Mesenteric fat pad (tissue), 1 donor: ENCODE results near the gene NEUROD2. TPM values are rescaled to one million over a fixed set of nuclear protein-coding genes. Genes with fewer than 3 reads are reported as not detected.

Experiments used
- DNase-seq: peaks from one replicate; pipeline ENCODE4 v3.0.0-alpha.2; 2020; ENCODE audit warnings: low spot score
- long read RNA-seq: library from polyadenylated mRNA; unstranded; transcript quantifications from one replicate; pipeline ENCODE4 v2.0.0, GENCODE V29; 2020
- total RNA-seq: library from RNA; stranded (reverse); fragmentation: NEBNext Ultra II Directional; extraction: Animal tissue kit (Norgen Biotek cat#: 25700); gene quantifications from one replicate; pipeline ENCODE4 v1.2.1, GENCODE V29; 2021
- donor health status: DM: yes; HTN: yes; CAD: no.

Gene NEUROD2
- not detected for total RNA-seq
- long read RNA-seq = 0 reads

DNA sequence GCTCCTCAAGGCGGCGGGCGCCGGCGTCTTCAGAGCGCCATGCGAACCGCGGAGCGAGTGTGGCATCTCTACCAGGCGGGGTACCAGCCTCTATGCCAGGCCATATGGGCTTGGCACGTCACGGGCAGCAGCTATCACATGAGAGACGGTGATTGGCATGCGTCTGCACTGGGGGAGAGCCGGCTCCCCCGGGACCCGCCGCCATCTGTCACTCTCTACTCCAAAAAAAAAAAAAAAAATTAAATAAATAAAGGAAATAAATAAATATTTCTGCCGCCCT lies at the start of gene NEUROD2:
Gene NEUROD2 (minus strand): TSS at position 70 of the 280 bp plus-strand sequence. CDS start 1,321 bp downstream, outside the sequence.
- no peak for DNase-seq

DNA sequence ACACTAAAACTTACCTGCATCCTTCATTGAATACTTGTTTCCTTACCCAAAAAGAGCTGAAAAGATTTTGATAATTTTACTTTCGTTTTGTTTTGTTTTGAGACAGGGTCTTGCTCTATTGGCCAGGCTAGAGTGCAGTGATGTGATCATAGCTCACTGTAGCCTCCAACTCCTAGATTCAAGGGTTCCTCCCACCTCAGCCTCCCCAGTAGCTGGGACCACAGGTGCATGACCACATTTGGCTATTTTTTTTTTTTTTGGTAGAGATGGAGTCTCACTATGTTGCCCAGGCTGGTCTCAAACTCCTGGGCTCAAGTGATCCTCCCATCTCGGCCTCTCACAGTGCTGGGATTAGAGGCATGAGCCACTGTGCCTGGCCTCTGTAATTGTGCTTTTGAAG lies 47.4 kb upstream of the NEUROD2 start:
- no peak for DNase-seq

DNA sequence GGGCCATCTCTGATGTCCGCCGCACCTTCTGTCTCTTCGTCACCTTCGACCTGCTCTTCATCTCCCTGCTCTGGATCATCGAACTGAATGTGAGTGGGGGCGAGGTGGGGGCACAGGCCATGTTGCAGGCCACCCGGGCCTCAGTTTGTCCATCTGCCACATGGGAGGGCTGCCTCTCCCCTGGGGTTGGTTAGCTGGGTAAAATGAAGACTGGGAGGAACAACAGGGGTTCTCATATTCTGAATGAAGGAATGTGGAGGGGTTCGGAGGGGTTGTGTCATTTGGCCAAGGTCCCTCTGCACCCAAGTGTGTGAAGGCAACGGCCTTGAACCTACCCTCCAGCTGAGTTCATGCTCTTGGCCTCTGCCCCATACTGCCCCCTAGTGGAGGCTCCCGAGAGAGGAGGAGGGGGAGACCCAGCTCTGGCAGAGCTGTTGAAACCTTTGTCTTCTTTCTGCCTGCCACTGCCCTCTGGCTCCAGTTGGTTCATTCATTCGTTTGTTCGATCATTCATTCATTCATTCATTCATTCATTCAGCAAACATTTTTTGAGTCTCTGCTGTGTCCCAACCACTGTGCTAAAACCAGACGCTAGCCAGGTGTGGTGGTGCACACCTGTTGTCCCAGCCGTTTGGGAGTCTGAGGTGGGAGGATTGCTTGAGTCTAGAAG lies 46.1 kb upstream of the NEUROD2 start:
- DNase-seq = no peak

DNA sequence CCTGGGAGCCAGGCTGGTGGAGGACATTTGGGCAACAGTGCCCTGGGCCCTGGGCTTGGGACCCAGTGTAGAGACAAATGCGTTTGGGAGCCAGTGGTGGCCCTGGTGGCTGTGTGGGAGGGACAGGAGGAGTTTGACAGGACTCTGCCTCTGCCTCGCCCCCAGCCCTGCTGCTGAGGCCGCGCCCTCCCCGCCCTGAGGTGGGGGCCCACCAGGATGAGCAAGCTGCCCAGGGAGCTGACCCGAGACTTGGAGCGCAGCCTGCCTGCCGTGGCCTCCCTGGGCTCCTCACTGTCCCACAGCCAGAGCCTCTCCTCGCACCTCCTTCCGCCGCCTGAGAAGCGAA lies 45.6 kb upstream of the NEUROD2 start:
- DNase-seq = no peak

DNA sequence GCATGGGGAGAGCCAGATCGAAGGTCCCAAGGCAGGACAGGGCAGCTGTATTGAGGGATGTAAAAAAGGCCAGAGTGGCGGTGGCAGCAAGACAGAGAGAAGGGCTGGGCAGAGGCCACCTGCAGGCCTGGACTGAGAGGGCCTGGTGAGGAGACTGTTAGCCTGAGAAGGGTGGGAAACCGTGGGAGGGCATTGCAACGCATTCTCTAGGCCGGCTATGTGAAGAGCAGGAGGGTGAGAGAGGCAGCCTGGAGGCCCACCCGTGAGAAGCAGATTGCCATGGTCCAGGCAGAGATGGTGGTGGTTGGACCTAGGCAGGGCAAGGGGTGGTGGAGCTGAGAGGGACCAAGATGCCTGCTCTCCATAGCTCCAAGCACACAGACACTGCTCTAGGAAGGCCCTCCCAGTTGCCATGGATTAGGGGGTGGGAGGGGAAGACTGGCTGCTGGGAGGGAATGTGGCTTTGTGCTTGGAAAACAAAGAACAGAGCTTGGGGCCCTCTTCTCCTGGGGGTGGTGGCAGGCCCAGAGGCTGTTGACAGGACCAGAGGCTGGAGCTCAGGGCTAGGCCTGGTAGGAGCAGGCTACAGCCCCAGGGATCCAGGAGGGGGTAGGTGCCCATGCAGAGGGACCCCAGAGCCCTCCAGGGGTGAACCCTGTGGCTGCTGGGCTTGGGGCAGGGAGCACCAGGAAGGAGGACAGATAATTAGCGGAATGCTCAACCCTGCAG lies 45.0 kb upstream of the NEUROD2 start:
- no peak for DNase-seq

DNA sequence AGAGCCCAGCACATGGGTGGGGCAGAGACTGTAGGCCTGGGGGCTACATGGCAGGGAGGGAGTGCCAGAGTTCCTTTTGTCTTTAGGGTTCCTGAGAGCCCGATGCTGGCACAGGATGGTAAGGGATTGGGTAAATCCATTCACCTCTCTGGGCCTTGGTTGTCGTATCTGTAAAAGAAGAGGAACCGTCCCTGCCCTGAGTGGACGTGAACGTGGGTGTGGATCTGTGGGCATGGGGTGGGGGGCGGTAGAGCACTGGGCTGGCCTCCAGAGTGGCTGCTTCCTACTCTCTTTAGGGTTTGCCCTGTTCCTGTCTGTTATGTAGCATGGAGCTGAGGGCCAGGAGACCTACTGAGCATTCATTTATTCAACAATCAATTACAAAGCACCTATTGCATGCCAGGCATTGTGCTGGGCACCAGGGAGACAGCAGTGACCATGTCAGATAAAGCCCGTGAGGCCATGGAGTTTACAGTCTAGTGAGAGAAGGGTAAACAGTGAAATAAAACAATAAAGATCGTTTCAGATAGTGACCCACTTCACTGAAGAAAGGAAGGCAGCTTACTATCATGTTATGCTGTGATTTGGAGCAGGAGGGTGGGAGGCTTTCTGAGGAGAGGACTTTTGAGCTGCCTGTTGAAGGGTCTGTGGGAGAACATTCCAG lies 44.3 kb upstream of the NEUROD2 start:
- no peak for DNase-seq

DNA sequence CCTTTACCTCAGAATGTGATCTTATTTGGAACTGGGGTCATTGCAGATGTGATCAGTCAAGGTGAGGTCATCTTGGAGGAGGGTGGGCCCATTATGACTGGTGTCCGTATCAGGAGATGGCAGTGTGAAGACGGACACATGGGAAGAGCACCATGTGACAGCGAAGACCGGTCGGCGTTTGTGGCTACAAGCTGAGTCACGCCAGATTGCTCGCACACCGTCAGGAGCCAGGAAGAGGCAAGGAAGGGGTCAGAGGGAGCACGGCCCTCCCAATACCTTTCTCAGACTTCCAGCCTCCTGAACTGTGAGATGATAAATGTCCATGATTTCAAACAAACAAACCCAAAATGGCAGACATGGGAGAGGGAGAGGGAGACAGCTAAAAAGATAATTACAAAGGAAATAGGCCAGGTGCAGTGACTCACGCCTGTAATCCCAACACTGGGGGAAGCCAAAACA lies 42.4 kb upstream of the NEUROD2 start:
- DNase-seq = no peak

DNA sequence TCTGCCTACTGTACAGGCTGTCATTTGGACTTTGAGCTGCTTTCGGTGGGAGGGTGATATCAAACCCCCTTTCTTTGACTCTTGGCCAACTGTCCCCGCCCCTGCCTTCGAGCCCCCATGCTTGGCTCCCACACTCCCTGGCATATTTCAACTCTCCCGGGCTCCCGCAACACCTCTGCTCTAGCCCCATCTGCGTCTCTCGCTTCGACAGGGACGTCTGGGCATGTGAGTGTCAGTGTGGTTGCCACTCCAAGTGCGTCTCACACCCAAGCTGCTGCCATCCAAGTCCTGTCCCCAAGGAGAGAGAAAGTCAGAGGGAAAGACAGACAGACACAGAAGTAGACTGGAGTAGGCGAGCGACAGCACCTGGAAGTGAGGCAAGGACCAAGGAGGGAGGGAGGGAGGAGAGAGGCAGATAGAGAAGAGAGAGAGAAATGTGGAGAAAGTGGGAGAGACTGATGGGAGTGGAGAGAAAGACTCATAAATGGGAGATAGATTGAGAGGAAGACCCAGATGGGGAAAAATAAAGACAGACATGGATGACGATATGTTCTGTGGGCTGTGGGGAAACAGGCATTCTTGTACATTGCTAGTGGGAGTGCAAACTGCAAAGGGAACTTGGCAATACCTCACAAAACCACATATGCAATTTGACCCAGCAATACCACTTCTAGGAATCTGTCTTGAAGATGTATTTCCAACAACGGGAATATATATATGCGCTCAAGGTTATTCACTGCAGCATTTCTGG lies 41.1 kb upstream of the NEUROD2 start:
- DNase-seq = no peak

DNA sequence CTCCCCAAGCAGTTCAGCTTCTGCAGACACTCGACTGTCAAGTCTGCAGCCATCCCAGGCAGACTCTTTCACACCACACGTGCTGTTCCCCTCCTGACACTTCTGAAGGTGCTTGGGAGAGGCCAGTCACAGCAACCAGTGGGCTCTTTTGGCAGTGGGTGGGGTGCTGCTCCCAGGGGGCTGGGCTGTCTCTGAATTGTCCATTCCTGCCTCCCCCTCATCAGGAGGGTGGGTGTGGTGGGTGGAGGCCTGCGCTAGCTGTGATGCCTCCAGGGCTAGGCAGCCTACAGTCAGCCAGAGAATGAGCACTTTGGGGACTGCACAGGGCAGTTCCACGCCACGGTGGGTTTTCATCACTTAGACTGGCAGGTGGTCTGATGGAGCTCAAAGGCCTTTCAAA lies 39.5 kb upstream of the NEUROD2 start:
- no peak for DNase-seq

DNA sequence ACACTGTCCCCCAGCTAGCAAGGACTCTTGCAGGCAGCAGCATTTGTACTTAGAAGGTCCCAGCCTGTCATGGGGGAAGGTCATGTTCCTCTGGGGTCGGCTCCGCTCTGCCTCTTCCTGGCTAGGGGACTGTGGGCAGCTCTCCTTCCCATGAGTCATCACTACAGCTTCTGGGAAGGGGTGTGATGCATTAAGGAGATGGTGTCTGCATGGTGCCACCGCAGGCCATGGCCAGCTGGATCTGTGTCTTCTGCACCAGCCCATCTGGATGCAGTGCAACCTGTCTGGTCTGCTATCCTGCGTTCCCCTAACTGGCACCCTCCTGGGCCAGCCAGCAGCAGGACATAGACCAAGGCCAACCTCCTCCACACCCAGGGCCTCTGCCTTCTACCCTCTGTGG lies 35.6 kb upstream of the NEUROD2 start:
- no peak for DNase-seq

DNA sequence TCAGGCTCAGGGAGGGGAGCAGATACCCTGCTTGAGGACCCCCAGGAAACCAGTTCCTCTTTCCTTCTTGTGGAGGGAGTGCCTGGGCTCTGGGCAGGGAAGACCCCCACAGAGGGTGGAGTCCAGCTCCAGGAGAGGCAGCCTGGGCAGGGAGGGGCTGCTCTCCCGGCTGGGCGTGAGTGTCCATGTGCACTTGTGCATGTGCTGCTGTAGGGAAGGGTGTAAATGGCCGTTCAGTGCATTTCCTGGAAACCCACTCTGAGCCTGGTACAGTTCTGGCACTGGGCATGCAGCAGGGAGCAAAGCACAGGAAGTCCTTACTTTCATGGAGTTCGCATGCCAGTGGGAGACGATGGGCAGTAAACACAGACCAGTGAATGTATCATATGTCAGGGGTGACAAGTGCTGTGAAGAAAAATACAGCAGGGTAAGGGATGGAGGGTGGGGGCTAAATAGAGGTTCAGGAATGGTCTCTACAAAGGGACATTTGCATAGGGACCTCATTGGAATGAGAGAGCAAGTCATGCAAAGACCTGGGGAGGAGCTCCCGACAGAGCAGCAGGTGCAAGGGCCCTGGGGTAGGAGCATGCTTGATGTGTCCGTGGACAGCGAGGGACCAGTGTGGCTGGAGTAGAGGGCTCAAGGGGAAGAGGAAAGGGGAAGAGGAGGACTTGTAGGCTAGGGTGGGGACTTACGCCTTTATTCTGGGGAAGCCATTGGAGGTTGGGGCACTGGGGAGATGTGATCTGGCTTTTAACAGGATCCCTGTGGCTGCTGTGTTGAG lies 34.8 kb upstream of the NEUROD2 start:
- no peak for DNase-seq

DNA sequence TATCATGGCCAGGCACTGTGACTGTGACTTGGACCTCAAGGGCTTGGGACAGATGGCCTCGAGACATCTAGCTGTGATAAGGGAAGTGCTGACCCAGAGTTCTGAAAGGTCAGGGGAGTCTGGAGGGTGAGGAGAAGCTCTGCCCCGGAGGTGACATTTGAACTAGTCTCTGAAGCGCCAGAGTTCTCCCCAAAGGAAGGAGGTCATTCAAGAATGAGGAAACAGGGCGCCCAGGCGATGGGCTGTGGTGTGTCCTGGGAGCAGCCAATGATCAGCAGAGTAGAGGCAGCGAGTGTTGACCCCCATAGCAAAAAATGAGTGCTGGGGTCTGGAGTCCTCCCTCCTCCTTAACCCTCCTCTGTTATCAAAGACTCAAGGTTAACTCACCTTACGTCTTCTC lies 34.2 kb upstream of the NEUROD2 start:
- no peak for DNase-seq

DNA sequence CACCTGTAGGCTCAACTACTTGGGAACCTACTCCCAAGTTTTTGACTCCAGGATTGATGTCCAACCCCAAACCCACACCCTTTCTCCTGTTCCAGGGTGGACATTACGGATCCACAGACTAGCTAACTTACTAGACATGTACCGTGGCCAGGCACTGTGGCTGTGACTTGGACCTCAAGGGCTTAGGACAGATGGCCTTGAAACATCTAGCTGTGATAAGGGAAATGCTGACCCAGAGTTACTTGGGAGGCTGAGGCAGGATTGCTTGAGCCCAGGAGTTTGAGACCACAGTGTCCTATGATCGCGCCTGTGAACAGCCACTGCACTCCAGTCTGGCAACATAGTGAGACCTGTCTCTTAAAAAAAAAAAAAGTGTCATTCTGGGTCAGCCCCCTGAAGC lies 33.4 kb upstream of the NEUROD2 start:
- DNase-seq = no peak

DNA sequence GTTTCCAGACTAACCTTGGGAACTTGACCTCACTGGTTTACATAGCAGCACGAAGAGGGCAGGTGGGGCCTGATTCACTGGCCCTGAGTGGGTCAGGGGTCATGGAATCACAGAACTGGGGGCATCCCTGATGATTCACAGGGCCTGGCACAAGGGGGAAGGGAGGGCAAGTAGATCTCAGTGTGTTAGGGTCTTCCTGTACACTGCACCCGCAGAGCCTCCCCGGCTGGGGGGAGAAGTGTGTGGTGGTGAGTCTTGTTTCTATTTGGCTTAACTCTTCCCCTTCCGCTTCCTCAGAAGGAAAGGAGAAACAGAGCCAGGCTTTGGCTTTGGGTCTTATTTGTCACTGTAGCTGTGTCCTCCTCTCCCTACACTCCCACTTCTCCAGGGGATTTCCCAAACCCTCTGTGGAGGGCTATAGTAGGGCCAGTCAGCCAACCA lies 32.9 kb upstream of the NEUROD2 start:
- DNase-seq = no peak

DNA sequence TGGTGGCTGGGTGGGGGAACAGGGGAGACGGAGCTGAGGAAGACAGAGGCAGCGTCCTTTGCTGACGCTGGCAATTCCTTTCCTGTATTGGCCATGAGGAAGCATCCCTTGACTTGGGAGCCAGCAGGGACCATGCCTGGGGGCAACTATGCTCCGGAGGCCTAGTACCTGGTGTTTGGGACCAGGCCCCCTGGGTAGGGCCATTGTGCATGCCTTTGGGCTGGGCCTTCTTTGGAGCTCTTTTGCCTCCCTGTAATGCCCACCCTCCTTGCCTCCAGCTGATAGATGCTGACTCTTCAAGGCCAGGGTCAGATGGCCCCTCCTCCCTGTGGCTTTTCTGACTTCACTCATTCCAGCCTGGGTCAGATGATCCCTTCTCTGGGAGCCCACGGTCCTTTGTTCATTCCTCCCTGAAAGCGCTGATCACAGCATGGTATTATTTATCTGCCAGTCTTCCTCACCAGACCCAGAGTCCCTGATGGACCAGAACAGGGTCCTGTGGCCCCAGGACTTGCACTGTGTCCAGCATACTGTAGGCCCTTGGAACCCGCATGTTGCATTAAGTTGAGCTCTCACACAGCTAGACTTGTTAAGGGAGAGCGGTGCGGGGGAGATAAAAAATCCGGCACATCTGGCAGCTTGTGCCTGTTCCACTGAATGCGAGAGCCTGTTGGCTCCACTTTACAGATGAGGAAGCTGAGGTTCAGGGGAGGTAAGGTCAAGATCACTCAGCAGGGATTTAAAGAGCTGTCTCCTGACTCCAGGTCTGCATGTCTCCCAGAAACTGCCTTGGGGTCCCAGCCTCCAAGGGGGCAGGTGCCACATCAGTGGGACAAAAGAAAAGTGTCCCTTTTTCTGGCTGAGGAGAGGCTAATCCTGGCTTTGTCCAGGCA lies 32.1 kb upstream of the NEUROD2 start:
- no peak for DNase-seq

DNA sequence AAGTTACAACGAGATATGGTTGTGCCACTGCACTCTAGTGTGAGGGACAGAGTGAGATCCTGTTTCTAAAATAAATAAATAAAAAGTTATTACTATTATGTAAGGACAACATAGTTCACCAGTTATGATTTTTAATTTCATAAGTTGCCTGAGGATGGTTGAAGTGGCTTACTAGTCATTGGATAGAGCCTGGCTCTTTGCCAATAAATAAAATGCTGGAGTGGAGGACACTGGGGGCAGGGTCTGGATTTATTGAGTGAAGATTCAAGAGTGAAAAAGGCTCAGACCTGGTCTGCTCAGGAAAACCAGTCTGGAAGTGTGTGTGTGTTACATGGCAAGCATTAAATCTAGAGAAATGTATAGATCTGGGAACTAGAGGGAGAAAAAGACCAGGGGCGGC lies 31.3 kb upstream of the NEUROD2 start:
- no peak for DNase-seq

DNA sequence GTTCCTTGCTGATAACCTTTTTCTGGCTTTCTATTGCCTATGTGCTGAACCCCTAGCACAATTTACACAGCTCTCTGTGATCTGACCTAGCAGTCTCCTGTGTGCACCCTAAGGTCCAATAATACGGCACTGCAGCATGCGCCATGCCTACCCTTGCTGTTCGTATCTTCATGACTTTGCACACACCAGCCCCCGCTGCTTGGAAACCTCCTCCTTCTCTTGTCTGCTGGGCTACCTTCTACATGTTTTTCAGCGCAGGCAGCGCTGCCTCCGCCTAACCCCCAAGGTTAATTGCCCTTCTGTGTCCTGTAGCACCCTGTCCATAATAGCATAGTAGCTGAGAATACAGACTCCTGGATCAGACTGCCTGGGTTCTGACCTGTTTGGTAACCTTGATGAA lies 30.6 kb upstream of the NEUROD2 start:
- no peak for DNase-seq

DNA sequence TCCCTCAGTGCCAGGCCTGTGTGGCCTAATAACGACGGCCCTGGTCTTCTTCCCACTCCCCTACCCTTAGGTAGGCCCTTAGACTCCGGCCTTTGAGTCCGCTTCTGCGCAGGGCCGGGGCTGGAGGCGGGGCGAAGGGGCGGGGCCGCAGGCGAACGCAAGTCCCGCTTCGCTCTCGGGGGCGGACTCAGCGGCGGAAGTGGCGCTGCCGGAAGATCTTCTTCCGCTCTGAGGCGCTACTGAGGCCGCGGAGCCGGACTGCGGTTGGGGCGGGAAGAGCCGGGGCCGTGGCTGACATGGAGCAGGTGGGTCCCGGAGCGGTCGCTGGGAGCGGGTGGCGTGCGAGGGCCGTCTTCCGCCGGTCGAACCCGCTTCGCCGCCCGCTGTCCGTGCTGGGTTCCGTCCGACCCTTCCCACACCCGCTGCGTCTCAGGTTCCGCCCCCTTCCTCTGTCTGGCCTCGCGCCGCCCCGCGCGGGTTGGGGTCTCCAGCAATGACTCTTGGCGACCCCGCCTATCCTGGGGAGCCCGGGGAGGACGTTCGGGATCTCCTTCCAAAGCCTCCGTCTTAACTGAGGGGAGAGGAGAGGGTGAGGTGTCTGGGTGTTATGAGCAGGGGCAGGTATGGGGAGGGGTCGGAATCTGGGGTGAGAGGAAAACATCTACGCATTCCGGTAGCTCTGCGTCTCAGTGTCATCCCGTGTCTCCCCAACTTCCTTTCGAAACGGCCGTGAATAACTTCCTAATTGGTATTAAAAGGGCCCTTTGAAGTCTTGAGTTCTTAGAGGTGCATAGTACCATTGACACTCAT lies 29.4 kb upstream of the NEUROD2 start, which contains the start of gene STARD3:
Gene STARD3 (plus strand): TSS at position 218 of the 810 bp plus-strand sequence. CDS start 16,388 bp downstream, outside the sequence.
- peak; percentile 97 for DNase-seq

DNA sequence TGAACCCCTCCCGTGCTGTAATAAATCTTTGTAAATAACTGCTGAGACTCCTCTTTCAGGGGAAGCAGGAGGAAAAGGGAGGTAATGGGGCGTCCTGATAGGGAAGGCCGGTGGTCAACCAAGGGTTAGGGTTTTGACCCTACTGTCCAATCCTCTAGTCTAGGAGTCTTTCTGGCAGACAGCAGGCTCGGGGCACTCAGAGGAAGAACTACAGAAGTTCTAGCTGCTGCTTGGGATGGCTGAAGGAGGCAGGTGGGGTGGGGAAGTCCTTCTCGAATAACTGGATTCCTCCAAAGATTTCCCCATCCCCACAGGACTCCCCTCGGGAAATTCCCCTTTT lies 28.8 kb upstream of the NEUROD2 start:
- no peak for DNase-seq
